Body of pancreas (tissue), 4 donors: ENCODE measurements around the gene DNAJB1.

Experiments
- CTCF ChIP-seq, 7 experiments: fragments of 450-650 bp in 4 of 7; fragments of 200-600 bp in 3 of 7; sonication (generic) in 3 of 7; IDR thresholded peaks; one replicate each; pipeline ENCODE4 v1.5.1; 2016 to 2019; ENCODE audit warnings: antibody characterized with exemption in 7 of 7
- POLR2A ChIP-seq, 3 donors: fragments of 450-650 bp; IDR thresholded peaks; one replicate each; pipeline ENCODE4 v1.6.1; 2016; ENCODE audit warnings: antibody characterized with exemption in 3 of 3, mild to moderate bottlenecking in 2 of 3

GRCh38 chr19:14565298-14565679, 47.1 kb upstream of the DNAJB1 start:
- TF ChIP-seq POLR2A (IDR thresholded peaks at IDR 0.05), result no peak
- TF ChIP-seq CTCF (IDR thresholded peaks at IDR 0.05), result no peak
